GM12874 (cell line): ENCODE measurements around the gene CITED4.

Source experiments
- CTCF ChIP-seq: IDR thresholded peaks from 2 replicates; pipeline ENCODE4 v1.5.1; 2011; ENCODE audit warnings: low read depth, mild to moderate bottlenecking, control low read depth, low read length, moderate library complexity; ENCODE audit not compliant: insufficient read depth

CITED4 gene

GRCh38 chr1:40825435-40825788 is 36.8 kb downstream of the CITED4 start:
- no peak for TF ChIP-seq CTCF

- TF ChIP-seq CTCF = no peak
These were observed 37.4 kb downstream of the CITED4 start for GRCh38 chr1:40824591-40825434.

GRCh38 chr1:40823983-40824382 is 38.2 kb downstream of the CITED4 start:
- TF ChIP-seq CTCF = no peak

GRCh38 chr1:40823345-40823744 is 38.8 kb downstream of the CITED4 start:
- no peak for TF ChIP-seq CTCF

- TF ChIP-seq CTCF = no peak
These were observed 39.3 kb downstream of the CITED4 start for GRCh38 chr1:40822890-40823289.

- TF ChIP-seq CTCF = no peak
These were observed 41.1 kb downstream of the CITED4 start for GRCh38 chr1:40820911-40821693.

- no peak for TF ChIP-seq CTCF
These were observed 41.8 kb downstream of the CITED4 start for GRCh38 chr1:40820251-40820797.
